NCI-H1417 treated with DMSO at 0.1 percent for 48 hours (cell line): ENCODE results near the gene SESN1.

ENCODE experiments used
- DNase-seq: peaks from one replicate; lab custom pipeline; 2025; lab: John Stamatoyannopoulos, UW

Gene SESN1

DNA sequence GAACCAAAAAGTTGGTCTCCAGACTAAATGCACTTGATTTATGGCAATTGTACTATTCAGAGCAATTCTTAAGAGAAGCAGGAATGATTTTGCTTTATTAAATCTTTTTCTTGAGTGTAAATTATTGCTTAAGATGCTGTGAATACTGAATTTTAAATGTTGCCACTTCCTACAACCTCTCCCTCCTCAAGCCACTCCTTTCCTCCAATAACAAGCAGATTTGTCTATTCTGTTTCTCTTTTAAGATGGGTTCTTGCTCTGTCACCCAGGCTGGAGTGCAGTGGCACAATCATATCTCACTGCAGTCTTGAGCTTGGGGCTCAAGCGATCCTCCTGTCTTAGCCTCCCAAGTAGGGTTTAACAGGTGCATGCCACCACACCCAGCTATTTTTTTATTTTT lies 65.3 kb downstream of the SESN1 start:
- no peak for DNase-seq

DNA sequence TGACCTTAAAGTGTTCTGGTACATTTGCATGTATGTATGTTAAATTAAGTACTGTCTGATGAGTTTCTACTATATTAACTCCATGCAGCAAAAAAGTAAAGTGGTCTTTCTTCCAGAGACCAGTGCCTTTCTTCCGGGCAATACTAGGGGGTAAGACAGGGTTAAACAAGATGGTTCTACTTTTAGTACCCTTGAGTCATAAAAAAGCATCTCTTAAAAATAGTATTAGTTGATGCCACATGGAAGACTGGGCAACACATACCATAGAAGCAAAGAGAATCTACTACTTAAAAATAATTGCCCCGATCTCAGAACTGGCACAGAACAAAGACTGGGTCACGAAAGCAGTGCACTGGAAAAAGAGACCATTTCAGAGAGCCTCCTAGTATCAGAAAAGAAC lies 66.2 kb downstream of the SESN1 start:
- no peak for DNase-seq

DNA sequence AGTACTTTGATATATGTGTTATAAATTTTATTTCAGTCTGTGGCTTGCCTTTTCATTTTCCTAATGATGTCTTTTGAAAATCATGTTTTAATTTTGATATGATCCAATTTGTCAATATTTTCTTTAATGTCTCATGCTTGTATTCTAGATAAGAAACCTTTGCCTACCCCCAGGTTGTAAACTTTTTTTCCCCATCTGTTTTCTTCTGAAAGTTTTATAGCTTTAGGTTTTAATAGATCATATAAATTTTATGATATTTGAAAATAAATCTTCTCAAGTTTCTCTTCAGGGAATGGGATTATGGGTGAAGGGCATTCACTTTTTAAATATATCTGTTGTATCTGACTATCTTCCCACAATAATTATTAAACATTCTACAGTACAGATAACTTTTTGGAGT lies 66.7 kb downstream of the SESN1 start:
- no peak for DNase-seq

DNA sequence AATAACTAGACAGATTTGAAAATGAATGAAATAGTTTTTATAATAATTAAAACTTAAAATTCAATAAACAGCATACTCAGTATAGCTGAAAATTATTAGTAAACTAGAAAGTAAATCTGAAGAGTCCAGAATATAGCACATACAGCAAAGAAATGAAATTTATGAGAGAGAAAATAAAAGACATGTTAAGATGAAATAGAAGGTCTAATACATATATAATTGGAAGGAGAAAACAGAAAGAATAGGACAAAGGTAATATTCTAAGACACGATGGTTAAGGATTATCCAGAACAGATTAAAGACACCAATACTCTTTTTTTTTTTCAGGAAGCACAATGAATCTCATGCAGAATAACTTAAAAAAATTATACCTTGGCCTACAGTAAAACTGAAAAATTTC lies 69.0 kb downstream of the SESN1 start:
- DNase-seq, result no peak

DNA sequence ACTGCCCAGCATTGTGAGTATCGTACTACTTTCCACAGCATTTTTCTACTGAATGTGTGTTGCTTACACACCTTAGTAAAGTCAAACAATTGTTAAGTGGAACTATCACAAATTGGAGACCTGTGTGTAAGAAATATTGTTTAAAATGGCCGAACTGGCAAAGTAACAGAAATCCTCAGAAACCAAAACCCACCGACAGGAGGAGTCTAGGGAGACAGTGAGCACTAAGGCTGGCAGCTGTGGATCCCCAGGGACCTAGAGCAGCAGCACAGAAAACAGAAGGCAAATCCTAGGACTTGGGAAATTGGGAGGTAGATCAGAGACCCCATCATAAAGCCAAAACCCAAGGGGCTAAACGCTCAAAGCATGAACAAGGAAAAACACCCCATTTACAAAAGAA lies 69.9 kb downstream of the SESN1 start:
- no peak for DNase-seq

DNA sequence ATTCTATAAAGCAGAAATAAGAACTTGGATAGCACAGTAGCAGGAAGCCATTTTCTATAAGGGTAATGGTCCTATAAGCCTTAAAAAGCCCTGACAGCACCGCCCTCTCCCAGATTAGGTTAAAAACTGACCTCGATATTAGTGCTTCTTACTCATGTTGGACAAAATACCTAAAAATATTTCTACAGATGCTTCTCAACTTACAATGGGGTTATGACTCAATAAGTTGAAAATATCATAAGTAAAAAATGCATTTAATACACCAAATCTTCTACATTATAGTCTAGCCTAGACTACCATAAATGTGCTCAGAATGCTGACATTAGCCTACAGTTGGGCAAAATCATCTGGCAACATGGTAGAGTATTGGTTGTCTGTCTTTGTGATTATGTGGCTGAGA lies 70.3 kb downstream of the SESN1 start:
- no peak for DNase-seq

DNA sequence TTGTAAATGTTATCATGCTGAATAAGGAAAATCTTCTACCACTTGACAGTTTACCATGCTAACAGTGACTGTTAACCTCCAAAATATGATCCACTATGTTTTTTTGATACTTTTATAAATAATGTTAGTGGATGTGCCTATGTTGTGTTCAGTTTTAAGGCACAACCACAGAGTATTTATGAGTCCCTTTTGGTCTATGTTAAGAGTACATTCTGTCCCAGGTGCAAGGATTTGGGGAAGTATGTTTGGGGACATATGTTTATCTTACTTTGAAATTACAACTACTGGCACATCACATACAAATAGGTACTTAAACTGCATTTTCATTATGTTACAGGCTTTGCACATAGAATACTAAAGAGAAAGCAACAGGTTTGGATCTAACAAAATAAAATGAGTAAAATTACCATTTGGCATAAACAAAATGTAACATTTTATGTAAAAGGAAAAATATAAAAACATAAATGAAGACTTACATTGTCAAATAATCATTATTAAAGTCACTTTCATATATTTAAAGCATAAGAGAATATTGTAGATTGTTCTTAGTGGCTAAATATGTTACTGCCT lies 71.2 kb downstream of the SESN1 start:
- DNase-seq, result no peak

DNA sequence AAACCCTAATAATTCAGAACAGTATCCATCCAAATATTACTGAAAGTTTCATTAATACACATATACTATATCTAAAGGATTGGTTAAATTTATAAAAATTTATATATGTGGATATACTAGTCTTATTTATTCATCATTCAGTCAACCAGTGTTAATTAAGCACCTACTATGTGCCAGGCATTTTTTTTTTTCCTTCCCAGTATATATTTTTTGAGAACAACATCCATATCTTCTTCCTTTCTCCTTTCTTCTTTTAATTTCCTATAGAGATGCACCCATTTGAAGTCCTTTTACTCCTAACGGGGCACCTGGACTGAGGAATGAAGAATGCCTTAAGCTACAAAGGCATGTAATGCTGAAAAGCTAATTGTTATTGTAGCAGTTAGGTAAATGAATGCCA lies 72.8 kb downstream of the SESN1 start:
- DNase-seq, result no peak

DNA sequence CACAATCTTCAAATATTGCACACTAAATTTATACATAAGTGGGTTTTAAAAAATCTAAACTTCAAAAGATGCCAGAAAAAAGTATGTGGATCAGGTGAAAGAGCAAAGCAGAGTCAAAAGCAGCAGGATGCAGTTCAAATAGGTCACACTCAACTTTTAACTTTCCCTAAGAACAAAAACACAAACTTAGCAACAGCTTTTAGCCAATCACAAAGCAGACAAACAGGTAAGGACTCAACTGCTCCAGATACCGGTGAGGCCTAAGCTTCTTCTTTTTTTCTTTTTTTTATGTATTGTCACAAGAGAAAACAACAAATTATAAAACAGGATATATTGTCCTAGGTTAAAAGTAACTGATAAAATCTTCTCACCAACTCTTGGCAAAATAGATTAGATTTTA lies 74.7 kb downstream of the SESN1 start:
- no peak for DNase-seq

DNA sequence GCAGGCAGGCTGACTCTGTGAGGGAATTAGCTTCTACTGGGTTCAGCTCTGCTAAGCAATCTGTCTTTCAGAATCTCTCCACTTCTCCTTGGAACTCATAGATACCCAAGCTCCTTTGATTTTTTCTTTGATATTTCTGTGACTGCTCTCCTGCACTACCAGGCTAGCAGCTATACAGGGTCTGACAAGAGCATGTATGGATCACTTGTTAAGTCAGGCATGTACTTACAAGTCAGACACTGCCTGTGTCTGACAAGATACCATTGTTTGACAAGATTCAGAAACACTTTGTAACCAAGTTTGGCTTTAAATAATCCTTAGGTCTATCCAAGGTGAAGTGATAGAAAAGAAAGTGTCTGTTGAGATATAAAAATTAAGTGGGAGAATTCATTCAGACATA lies 79.5 kb downstream of the SESN1 start:
- no peak for DNase-seq

DNA sequence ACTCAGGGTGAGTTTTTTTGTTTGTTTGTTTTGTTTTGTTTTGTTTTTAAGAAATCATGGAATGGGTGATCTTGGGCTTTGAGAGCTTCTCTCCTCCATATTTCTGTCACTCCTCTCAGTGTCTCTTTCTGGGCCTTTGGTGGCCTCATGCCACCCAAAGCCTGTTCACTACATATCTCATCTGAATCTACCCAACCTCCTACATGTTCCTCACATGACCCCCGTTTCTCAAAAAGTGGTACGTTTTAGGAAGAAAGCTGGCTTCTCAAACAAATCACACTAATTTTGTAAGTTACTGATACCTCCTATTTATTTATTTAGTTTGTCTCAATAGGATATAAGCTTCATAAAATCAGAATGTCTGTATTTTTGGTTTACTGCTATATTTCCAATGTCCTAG lies 80.0 kb downstream of the SESN1 start:
- DNase-seq, result no peak

DNA sequence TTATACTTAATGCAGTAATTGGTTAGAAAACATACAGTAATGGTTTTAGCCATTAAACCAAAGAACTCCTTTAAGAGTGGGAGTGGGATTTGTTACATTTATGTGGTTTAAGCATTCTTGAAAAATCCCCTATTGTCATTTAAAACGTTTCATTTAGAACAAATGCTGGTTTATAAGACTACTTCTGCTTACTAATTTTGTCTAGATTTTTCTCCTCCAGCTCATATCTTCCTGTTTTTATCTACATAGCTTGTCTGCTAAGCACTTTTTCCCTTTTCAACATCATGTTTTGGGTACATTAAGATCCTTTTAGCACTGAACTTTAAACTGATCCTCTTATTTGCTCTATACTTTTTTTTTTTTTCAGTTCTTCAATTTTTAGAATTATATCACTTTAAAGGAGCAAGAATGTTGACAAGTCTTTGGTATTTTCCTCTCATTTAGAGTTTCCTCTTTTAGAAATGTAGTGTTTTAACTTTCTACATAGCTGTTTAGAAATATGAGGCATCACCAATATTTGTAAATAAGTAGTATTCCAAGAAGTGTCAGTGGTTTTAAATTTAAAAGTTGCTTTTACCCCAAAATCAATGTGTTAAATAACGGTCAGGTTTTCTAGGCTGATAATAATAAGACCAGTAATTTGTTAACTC lies 80.9 kb downstream of the SESN1 start:
- DNase-seq, result no peak

DNA sequence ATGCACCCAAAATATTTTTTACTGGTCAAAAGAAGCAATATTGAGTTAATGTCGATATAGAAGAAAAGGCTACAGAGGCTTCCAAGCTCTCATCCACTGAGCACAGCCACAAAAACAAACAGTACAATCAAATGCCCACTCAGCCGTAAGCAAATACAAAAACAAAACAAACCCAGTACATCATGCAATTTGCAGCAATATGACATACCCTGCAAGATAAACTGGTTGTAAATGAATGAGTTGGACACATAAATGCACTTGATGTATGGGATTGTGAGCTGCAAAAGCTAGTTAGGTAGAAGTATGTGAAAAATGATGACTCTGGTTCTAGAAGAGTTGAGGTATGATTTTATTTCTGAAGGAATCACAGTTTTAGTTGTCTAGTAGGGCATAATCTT lies 83.9 kb downstream of the SESN1 start:
- DNase-seq, result peak; percentile 38

DNA sequence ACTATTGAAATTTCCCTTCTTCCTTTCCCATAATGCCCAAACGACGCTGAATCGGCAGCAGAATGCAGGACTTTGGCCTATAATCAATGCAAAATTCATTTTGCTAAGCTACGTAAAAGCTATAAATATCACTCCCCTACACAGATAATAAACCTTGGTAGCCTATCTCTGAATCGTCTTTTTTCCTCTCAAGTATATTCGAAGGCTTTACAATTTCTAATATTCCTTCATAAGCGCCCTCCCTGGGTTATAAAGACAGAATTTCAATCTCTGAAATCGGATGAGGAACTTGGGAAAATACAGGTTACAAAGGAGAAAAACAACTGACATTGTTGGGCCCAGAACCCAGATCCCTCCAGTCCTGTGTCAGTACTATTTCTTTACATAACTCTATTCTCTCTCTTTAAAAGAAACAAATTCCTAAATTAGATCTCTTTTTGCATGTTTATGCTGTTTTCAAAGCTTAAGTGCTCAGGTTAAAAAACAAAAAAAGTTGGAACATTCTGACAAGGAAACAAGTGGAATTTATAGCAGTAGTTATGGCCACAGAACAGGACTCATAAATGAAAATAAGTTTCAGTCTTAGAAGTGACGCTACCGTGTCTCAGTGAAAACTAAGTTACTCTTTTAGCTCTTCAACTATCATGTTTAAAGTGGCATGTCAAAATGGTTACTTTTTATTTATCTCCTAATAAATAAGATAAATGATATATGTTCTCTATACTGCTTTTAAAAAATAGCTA lies 84.5 kb downstream of the SESN1 start:
- DNase-seq, result no peak

DNA sequence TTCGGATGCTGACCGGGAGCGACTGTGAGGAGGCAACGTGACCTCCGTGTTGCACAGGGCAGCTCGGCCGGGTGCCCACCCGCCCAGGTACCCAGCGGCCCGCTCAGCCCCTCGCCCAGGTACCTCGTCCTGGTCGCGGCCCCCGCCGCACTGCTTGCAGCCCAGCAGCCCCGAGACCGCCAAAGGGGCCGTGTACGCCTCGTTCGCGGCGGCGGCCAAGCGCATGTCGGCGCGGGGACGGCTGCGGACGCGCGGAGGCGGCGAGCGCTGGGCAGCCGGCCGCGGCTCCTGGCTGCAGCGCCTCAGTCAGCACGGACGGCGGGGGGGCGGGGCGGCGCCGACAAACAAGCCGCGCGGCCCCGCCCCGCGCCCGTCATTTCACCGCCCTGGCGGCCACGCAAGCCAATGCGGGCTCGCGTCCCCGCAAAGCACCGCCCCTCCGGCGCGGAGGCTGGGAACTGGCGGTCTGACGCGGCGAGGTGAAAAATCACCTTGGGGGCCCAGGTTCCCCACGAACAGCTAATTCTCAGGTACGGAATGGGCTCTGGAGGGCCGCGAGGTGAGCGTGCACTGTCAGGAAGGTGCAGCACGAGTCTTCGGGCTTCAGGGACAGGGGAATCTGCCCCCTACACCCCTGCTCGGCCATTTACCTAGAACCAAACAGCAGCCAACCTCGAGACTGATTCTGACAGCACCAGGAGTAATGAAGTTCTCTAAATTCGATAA lies 85.2 kb downstream of the SESN1 start:
- no peak for DNase-seq

DNA sequence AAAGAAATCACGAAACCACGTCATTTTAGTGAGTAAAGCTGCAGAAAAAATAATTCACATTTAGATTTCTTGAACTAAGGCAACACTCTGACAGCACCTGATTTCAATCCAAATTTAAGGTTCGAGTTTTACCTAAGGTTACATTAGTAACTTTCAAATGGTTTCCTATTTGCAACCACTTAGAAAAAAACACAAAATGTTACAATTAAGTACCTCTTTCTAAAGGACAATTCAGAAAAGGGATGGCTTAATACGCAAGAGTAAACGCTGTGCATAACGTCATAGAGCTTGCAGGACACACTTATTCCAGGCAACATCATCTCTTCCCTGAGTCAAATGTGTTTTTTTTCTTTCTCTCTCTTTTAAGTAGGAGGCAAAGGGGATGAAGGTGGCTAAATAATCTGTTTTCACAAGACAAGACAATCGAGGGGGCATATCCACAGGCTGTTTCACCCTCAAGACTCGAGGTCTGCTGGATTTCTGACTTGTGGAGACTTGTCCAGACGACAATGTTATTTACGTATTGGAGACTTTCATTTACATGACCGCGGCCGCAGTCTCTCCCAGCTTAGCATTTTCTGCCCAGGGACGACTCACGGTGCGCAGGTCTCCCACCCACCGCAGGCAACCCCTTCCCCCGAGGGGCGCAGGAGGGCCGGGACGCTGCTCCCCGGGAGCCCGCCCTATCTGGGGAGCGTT lies 86.0 kb downstream of the SESN1 start:
- no peak for DNase-seq

DNA sequence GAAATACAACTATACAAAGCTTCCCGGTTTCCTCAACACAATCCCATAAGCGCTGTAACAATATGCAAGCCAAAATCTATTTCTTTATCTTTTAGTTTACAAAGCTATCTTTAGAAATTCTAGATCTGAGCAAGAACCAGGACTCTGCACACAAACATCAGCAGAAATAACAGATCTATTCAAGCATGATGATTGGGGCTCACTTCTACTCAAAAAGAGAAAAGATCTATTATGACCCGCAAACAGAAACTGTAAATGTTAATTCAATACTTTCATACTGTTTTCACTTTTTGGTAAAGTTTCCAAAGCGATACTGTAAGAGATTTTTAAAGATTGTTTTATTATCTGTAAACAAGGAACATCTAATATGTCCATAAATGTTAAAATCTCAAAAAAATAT lies 86.6 kb downstream of the SESN1 start:
- DNase-seq, result no peak

DNA sequence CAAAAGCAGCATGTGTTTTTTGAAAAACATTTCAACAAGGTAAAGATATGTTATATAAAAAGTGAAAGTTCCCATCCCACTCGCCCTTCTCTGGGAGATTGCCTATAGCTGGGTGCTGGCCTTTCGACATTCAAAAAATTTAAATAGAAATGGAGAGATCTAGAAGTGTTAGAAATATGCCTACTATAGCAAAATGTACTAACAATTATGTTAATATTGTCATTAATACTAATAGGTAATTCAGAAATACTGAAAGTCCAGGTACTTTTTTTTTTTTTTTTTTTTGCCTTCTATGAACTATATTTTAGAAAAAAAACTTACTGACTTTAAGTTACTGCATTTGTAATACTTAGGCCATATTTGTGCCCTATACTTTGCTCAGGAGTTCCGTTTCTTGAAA lies 87.1 kb downstream of the SESN1 start:
- no peak for DNase-seq

DNA sequence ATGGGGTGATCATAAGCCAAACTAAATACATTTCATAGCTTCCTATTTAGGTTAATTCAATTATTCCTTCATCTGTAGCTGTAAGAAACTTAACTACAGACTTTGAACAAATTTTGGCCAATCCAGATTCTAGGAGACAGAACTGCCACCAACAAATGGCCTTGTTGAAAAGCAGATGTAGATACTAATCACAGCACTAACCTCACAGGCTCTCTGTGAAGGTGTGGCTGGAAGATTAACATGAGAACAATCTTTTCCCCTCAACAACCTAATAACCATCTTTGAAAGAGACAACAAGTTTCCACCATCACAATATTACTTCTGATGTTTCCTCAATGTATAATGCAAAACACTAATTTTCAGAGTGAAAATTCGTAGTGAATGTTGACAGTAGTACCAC lies 87.8 kb downstream of the SESN1 start:
- no peak for DNase-seq

DNA sequence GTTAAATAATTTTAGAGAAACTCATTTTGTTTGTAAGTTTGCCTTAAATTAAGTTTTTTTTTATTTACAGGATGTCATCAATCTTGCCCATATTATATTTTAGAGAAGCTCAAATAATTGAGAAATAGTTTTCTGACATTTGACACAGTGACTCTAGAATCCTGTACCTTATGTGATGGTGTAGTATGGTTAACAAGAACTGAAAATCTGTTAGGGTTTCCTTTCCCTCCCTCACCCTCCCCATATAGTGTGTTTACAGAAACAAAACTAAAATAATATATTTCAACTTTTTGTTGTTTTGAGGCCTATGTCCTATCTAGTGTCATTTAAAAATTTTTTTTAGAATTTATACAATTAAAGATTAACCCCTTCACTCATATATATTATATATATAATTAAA lies 91.8 kb downstream of the SESN1 start:
- DNase-seq, result no peak

DNA sequence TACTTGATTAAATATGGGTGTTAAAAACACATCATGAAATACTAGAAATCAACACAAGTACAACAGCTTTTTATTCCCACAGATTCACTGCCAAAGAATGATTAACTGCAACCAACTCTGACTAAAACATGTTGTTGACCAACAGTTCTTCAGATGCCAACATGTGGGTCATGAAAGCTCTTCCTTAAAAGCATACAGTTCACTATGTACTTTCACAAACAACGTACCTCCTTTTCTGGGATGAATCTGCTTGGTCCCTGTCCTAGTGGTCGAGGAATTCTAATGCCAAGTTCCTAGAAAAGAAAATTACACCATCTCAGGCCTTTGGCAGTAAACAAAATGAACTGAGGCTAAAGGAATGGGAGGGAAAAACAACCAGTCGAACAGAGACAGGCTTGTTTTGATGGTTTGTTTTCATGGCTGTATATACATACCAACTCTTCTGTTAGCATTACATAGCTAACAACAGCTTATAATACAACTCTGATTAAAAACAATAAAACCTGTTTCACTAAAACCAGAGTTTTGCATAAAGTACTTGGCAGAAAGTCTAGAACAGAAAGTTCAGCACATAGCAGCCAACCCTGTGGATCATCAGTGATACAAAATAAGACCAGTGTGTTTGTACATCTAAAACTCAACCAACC lies 92.5 kb downstream of the SESN1 start:
- no peak for DNase-seq
